HG02759 (cell line): Measurements from ENCODE around the gene GPRC5C.
"Not testable (repeated sequence)": the region's sequence is repeated elsewhere in the genome, so short reads cannot be mapped to it uniquely, and the experiment has no call there.

Experiments used
- ATAC-seq: cut with Tn5 transposase; IDR thresholded peaks from one replicate; pipeline ENCODE4 v1.9.1; 2021; ENCODE audit warnings: mild to moderate bottlenecking, moderate library complexity; ENCODE audit not compliant: unreplicated experiment

The GPRC5C gene

DNA sequence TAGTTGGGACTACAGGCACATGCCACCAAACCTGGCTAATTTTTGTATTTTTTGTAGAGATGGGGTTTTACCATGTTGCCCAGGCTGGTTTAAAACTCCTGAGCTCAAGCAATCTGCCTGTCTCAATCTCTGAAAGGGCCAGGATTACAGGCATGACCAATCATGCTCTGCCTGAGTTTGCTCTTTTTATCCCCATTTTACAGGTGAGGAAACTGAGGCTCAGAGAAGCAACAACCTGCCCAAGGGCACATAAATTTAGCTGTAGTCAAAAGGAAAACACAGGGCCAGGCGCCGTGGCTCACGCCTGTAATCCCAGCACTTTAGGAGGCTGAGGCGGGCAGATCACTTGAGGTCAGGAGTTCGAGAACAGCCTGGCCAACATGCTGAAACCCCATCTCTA lies 26.6 kb upstream of the GPRC5C start:
- ATAC-seq: not testable (repeated sequence)

DNA sequence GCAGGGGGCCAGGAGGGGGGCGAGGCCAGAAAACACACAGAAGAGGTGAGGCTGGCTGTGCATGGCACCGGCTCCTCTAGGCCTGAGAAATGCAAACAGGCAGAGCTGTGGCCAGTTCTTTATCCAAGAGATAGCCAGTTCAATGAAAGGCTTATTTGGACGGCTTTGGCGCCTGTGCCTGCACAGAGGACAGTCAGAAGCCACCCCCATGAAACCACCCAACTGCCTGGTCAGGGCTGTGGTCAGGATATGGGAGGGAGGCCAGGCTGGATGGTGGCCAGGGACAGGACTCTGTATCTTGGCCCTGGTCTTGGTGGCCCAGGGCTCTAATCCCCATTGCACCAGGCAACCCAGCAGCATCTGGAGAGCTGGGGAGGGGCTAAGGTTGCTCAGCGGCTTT lies 24.5 kb upstream of the GPRC5C start:
- no peak for ATAC-seq

DNA sequence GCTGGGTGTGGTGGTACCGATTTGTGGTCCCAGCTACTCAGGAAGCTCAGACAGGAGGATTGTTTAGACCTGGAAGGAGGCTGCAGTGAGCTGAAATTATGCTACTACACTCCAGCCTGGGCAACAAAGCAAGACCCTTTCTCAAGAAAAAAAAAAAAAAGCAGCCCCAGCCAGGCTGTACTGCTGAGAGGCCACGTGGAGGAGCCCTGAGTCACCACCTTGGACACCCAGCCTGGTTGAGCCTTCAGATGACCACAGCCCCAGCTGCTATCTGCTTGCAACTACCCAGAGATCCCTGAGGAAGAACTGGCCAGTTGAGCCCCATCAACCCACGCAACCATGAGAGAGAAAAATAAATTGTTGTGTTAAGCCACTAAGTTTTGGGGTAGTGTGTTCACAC lies 23.6 kb upstream of the GPRC5C start:
- no peak for ATAC-seq

DNA sequence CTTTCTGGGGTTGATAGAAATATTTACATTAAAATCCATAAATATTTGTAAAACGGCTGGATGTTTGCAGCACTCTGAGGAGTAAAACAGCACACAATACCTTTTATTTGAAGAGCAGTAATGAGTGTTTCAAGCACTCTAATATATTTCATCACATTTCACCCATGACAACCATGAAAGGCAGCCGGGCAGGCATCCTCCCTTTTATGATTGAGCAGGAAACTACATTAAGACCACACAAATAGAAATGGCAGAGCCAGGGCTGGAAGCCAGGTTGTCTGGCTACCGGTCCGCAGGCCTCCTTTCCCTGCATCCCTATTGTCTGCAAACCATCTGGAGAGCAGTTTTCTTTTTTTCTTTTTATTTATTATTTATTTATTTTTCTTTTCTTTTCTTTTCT lies 23.1 kb upstream of the GPRC5C start:
- no peak for ATAC-seq

DNA sequence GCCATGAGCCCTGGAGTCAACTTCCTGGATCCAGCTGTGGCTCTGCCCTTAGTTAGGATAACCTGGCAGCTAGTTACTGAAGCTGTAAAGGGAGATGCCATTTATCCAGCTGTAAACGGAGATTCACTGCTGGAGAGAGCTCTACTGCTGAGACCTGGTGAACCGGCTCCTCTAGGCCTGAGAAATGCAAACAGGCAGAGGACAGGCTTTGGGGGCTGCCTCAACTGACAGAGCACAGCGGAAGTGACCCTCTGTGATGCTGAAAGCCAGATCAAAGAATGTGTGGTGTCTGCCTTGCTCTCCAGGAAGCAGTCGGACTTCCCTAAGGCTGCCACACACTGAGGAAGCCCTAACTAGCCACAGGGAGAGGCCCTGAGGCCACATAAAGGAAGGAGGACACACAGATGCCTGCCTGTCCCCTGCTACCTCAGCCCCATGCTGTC lies 21.9 kb upstream of the GPRC5C start:
- ATAC-seq: no peak

DNA sequence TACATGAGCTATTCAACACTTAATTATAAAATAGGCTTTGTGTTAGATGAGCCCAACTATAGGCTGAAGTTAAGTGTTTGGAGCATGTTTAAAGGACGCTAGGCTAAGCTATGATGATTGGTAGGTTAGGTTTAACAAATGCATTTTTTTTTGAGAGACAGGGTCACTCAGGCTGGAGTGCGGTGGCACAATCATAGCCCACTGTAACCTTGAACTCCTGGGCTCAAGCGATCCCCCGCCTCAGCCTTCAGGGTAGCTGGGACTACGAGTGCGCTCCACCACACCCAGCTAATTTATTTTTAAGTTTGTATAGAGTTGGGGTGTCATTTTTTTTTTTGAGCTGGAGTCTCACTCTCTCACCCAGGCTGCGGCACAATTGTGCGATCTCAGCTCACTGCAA lies 19.3 kb upstream of the GPRC5C start:
- no peak for ATAC-seq

DNA sequence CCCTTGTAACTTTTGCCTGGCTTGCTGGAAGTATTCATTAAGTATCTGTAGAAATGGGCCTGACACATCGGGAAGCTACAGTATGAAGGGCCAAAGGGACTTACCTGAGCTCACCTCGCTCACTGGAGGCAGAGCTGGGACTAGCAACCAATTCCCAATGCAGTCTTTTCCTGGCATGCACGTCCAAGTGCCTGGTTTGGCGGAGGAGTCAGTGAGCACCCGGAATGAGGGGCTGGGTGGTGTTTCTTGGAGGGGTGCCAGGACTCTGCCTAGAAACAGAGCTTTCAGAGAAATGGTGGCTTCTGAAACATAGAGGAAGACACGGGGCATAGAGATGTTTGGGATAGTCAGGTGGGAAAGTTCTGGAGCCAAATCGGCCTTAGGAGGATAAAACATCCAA lies 18.4 kb upstream of the GPRC5C start:
- no peak for ATAC-seq

DNA sequence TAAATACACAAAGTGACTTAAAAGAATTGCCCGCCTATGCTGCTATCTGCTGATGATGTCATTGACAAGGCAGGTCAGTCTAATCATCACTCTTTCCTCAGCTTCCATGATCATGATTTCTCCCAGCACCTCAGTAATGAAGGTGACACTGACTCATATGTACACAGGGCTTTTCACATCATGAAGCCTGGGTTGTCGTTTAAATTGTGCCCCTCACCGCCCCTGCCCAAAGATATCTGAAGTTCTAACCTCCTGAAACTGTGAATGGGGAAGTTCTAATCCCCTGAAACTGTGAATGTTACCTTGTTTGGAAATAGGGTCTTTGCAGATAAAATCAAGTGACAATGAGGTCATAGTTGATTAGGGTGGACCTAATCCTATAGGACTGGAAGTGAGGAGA lies 17.4 kb upstream of the GPRC5C start:
- no peak for ATAC-seq

DNA sequence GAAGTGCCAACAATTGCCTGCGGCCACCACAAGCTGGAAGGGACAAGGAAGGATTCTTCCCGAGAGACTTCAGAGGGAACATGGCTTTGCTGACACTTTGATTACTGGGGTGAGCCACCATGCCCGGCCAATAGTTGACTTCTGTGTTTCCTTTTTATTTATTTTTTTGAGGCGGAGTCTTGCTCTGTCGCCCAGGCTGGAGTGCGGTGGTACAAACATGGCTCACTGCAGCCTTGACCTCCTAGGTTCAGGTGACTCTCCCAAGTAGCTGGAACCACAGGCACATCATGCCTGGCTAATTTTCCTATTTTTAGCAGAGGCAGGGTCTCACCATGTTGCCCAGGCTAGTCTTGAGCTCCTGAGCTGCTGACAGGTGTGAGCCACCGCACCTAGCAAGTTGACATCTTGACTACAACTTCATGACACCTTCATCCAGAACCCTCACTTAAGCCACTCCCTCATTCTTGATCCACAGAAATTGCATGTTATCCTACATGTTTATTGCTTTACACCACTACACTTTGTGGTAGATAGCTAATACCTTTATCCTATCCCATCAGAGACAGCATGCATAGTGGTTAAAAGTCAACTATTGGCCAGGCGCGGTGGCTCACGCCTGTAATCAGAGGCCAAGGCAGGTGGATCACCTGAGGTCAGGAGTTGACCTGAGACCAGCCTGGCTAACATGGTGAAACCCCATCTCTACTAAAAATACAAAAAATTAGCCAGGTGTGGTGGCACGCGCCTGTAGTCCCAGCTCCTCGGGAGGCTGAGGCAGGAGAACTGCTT lies 16.1 kb upstream of the GPRC5C start:
- ATAC-seq: no peak

DNA sequence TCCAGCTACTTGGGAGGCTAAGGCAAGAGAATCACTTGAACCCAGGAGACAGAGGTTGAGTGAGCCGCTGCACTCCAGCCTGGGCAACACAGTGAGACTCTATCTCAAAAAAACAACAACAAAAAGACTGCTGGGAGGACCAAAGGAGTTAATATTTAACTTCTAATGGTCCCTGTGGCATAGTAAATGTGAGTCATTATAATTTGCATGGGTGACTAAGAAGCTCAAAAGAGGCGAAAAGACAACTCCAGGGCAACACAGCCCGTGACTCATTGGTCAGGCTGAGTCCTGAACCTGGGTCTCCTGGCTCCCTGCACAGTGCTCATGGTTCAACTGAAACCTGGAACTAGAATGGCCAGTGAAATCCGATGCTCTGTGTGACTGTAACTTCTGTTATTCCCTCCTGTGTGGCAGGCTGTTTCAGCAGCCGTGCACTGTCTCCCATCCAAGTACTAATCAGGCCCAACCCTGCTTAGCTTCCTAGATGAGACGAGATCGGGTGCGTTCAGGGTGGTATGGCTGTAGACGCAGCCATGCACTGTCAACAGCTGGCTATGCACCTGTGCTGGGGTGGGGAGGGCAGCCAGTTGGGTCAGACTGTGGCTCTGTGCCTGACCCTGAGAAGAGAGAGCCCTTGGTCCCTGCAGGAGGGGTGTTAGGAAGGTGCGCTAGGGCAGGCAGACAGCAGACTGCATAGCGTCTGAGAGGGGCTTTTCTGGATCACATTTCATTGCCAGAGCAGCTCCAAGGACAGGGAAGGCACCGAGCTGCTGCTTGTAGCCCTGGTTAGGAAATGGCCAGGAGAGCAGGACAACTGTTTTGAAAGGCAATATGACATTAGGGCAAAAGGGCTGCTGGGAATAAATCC lies 14.5 kb upstream of the GPRC5C start:
- peak; percentile 85 for ATAC-seq

DNA sequence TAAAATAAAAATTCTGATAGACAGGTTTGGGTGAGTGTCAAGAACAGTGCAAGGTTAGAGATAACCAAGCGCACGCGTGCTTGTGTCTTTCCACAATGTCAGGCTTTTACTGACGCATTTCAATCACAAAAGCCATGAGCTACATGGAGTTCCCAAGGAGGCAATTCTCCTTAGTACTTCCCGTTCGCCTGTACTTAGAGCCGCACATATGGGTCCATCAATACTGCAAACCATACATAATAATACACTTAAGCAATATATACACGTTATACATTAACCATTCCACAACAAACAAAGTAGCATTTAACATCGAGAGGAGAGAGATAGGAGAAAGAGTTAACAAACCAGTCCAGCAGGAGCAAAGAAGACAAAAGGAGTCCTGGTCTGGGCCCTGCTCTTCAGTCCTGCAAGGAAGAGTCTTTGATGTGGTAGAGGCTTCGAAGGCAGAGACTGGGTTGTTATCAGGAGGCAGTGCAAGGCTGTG lies 11.9 kb upstream of the GPRC5C start:
- no peak for ATAC-seq

DNA sequence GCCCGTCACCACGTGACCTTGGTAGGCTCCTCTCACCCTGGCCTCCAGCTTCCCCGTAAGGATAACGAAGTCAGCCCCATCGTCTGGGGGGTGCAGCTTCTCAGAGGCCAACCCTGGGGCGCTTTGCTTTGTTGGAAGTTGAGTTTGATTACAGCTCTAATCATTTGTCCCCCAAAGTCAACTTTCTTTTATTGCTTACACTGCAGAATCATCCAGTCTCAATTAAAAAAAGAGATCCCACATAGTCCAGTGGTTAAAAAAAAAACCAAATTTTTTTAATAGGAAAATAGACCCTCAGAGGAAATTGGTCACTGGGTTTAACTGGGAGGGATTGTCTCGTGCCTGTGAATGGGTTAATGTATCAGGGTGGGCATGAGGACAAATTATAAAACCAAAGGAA lies 7.8 kb upstream of the GPRC5C start:
- ATAC-seq: no peak

DNA sequence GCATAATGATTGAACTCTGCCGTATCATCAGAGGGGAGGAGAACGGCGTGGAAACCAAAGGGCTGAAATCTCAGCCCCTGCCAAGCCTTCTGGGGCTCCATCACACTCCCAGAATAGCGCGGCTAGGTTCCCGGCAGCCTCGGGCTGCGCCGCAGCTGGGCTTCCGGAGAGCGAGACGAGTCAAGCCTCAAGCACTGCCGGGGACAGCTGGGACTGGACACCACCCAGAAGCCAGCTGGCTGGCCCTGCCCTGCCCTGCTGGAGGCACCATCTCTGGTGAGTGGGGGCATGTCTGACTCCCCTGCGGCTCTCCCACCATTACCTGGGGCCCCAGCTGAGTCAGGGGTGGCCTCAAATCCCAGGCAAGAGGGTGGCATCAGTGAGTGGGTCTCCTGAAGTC lies 7.2 kb upstream of the GPRC5C start:
- ATAC-seq: no peak

DNA sequence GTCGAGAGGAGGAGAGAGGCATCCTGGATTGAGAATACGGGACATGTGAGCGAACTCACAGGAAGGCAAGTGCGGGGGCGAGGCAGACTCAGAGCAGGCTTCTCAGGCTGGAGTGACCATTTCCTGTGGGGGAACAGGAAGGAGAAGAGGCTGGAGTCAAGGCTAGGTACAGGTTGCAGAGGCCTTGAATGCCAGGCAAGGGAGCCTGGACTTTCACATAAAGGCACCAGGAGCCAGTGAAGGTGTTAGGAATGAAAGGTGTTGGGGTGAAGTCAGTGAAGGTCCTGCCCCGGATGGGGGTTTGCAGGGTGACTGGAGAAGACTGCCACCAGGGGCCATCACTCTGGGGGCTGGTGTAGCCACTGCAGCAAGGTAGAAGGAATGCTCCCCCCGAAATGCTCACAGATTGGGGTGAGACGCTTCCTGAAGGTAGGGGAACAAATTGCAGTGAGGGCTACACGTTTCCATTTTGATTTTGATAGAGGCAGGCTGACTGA lies 5.3 kb upstream of the GPRC5C start:
- no peak for ATAC-seq

DNA sequence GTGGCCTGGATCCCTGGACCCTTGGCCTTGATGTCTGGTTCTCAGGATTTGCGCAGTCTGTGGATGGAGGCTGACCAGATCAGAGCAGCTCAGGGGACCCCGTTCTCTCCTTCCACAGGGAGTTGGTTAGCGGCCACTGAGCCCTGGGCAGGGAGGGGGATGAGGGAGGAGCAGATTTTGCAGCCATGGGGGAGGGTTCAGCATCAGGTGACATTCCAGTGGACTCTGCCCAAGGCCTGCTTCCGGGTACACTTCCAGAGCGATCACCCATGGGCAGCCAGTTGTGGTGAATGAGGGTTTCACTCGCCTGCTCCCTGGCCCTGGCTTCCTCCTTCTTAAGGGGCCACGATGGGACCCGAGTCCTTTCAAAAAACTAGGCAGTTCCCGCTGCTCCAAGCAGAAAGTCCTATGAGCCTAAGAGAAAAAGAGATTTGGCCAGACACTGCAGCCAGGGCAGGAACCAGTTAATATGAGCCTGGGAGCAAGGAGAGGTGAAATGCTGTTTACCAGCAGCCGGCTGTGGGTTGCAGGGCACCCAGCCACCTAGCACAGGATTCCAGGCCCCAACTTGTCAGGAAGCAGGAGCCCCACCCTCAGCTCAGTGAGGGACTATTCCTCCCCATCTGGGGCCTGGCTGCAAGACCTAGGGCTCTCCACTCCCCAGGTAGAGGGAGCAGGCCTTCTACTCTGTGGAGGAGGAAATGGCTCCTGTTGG lies 4.7 kb upstream of the GPRC5C start:
- no peak for ATAC-seq

DNA sequence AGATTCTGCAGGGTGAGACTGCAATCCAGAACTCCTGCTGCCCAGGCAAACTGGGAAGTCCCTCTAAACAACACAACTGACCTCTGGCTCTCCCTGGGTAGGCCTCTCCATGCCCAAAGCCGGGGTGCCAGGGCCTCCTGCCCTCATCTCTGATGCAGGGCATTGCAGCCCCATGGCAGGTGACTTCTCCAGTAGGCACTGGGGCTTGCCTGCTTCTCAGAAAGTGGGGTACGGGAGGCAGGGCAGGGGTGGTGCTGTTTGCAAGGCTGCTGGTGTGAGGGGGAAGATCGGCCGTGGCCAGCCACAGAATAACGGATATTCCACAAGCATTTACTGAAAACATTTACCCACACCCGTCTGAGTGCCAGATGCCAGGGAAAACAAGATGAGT lies 4.1 kb upstream of the GPRC5C start:
- ATAC-seq: no peak

DNA sequence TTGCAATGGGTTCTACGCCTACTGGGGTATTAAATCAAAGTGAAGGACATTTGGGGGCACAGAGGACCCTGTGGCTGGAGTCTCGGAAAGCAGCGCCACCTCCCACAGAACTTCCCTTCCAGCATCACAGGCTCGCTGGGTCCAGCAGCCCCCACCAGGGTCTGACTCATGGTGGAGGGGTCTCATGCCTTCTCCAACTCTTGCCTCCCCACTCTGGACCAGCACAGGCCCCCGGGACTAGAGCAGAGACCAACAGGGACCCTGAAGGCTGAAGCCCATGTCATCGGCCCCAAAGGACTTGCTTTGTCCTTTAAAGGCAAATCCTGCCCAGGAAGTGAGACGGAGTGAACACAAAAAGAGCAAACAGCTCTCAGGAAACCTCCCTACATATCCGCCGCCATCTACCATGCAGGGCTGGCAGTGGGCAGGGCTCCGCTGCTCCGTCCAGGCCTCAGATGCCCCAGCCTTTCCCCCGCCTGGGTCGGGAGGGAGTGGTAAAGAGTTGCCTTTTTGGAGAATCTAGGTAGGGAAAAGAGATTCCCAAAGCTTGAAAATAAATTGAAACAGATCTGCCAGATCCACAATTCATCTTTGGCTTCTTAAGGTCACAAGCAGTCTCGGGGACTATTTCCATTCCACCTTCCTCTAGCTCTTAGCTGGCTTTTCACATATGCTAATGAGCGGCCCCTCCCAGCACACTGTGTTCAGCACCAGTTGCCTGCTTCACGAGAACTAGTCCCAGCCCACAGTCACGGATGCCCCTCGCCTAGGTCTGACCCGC lies 2.1 kb upstream of the GPRC5C start:
- peak; percentile 20 for ATAC-seq

DNA sequence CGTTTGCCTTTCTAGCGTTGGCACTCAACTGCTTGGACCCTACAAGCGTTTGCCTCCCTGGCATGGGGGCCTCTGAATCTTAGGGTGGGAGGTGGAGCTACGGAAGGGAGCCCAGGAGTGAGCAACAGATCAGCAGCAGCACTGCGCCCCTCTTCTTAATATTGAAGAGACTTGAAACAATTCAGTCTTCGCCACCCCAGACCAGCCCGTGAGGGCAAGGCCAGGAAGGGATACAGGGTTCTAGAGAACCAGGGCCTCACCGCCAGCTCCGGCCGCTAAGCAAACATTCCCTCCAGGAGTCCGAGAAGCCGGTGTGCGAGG lies 1.5 kb upstream of the GPRC5C start:
- ATAC-seq: no peak

DNA sequence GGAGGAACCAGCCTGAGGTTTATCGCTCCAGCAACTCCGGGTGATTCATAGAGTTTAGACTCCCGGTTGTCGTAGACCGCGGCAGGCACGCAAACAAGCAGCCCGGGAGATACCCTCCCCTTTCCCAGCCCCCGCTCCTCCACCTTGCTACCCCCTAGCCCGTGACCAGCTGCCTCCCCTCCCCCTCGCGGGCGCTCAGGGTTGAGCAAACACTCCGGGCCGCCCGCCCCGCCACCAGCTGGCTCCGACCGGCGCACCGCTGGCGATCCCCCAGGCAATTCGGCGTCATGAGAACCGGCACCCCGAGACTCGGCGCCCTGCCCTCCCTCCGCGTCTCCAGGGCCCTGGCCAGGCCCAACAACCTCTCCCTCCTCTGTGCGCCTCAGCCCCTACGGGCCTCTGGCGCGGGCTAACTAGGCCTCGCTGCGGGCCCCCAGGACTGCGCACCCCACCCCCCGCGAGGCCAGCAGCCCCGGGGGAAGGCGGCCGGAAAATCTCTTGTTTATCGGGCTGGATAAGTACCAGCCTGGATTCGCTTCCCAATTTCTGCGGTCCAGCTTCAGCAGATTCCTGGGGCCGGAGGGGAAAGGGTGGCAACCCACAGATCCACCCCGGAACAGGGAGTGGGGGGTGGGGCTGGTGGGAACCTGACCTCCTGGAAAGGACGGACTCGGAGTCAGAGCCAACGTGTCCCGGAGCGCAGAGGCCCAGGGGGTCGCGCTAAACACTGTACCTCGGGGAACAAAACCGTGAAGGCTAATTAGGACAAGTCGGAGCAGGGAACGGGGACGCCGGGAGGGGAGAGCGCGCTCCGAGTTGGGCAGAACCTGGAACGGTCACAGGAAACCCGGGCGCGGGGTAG lies 951 bp upstream of the GPRC5C start:
- peak; percentile 54 for ATAC-seq

DNA sequence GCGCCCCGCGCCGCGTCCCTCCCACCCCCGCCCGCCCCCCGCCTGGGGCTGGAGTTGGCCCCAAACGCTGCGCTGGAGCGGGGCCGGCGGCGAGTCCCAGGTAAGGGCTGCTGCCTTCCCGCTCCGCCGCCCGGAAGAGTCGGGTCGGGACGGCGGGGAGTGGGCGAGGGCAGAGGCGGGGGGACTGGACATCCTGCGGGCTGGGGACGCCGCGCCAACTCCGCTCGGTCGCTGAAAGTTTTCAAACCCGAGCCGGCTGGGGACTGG lies 469 bp downstream of the GPRC5C start:
- ATAC-seq: no peak
